Kidney (tissue), 22 donors: ENCODE measurements around the gene HNF1B. TPM values are rescaled to one million over a fixed set of nuclear protein-coding genes. Genes with fewer than 3 reads are reported as not detected.
A peak's percentile ranks its signal among the peaks of the same experiment; 100 is the strongest.

Experiments used
- DNase-seq, 5 donors: peaks; one replicate each; pipeline ENCODE4 v3.0.0-alpha.2; 2013 to 2020
- FAIRE-seq: peaks from 2 replicates; lab custom pipeline; 2012; peaks lifted over from hg19 to GRCh38; lab: Jason Lieb, UNC
- H3K27ac ChIP-seq, 2 donors: one replicate each; pipeline ENCODE4 v1.7.0; 2013; ENCODE audit warnings: low read depth in 2 of 2, low read length in 2 of 2, inconsistent platforms in 1 of 2
- H3K27me3 ChIP-seq: one replicate; pipeline ENCODE4 v1.7.1; 2013; ENCODE audit warnings: low read length, inconsistent platforms; ENCODE audit not compliant: control insufficient read depth, insufficient read depth
- H3K36me3 ChIP-seq, 3 donors: one replicate each; pipeline versions ENCODE4 v1.7.0 to v1.7.1; 2013; ENCODE audit warnings: low read length in 3 of 3, control low read depth in 1 of 3, inconsistent platforms in 1 of 3; ENCODE audit not compliant: insufficient read depth in 3 of 3, control insufficient read depth in 2 of 3
- H3K4me1 ChIP-seq, 3 donors: one replicate each; pipeline versions ENCODE4 v1.7.0 to v1.7.1; 2013; ENCODE audit warnings: low read length in 3 of 3, inconsistent platforms in 1 of 3, low read depth in 1 of 3; ENCODE audit not compliant: control insufficient read depth in 2 of 3, insufficient read depth in 2 of 3
- H3K4me3 ChIP-seq, 3 donors: one replicate each; pipeline versions ENCODE4 v1.7.0 to v1.8.1; 2013; ENCODE audit warnings: low read length in 3 of 3, control low read depth in 1 of 3, inconsistent platforms in 1 of 3
- H3K9ac ChIP-seq, 3 donors: one replicate each; pipeline versions ENCODE4 v1.7.0 to v1.7.1; 2013; ENCODE audit warnings: low read length in 3 of 3, control low read depth in 1 of 3, inconsistent platforms in 1 of 3
- H3K9me3 ChIP-seq, 3 donors: one replicate each; pipeline versions ENCODE4 v1.7.0 to v1.7.1; 2013; ENCODE audit warnings: low read length in 3 of 3, control low read depth in 1 of 3, inconsistent platforms in 1 of 3; ENCODE audit not compliant: control insufficient read depth in 2 of 3, insufficient read depth in 1 of 3
- intact Hi-C: fragments of 100-400 bp; cut with DNase I; formaldehyde crosslinking; loops from one replicate; pipeline ENCODE4 v1.11.1; 2022
- long read RNA-seq, 10 donors: library from polyadenylated mRNA in 1 of 10; unstranded in 1 of 10; transcript quantifications; one replicate each; pipeline ENCODE4 v2.0.0 and lab custom pipeline, GENCODE V29; 2021 to 2026
- polyA plus RNA-seq: library from polyadenylated mRNA; stranded (reverse); fragments of 350-450 nt; fragmentation: Illumina TruSeq; extraction: RNeasy Lipid Tissue Mini Kit (QIAGEN cat#74804); gene quantifications from one replicate; pipeline ENCODE4 v1.2.3, GENCODE V29; 2014; ENCODE audit warnings: low read depth, low replicate concordance; ENCODE audit not compliant: insufficient read depth
- total RNA-seq: library from RNA; stranded (reverse); fragmentation: NEBNext Ultra II Directional; extraction: Animal tissue kit (Norgen Biotek cat#: 25700); gene quantifications from one replicate; pipeline ENCODE4 v1.2.1, GENCODE V29; 2021
- TF ChIP-seq, protein P1 (sequence below): IDR thresholded peaks from 3 replicates; pipeline ENCODE4 v1.5.1; 2012; ENCODE audit warnings: mild to moderate bottlenecking, moderate library complexity, borderline replicate concordance; ENCODE audit not compliant: insufficient read depth; ENCODE audit errors: extremely low read depth
- donor health status: control.
- donor health status: control.
- donor health status: control.
- donor health status: control.
- donor health status: control.
- donor health status: DM: yes; HTN: yes; CAD: no.
- donor health status: Normal renal cell carcinoma (clear cell type).

Gene HNF1B, protein sequence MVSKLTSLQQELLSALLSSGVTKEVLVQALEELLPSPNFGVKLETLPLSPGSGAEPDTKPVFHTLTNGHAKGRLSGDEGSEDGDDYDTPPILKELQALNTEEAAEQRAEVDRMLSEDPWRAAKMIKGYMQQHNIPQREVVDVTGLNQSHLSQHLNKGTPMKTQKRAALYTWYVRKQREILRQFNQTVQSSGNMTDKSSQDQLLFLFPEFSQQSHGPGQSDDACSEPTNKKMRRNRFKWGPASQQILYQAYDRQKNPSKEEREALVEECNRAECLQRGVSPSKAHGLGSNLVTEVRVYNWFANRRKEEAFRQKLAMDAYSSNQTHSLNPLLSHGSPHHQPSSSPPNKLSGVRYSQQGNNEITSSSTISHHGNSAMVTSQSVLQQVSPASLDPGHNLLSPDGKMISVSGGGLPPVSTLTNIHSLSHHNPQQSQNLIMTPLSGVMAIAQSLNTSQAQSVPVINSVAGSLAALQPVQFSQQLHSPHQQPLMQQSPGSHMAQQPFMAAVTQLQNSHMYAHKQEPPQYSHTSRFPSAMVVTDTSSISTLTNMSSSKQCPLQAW
- 185 TPM for total RNA-seq
- 84.1 TPM for polyA plus RNA-seq
- long read RNA-seq, donor 1, partial matches to known transcripts: 57 of 59 reads
- long read RNA-seq, donor 1, other reads (novel, unspliced or antisense): 0 of 59 reads
- long read RNA-seq, donor 2, partial matches to known transcripts: 26 of 33 reads
- long read RNA-seq, donor 2, other reads (novel, unspliced or antisense): 0 of 33 reads
- long read RNA-seq, donor 3, partial matches to known transcripts: 21 of 25 reads
- long read RNA-seq, donor 3, other reads (novel, unspliced or antisense): 0 of 25 reads
- long read RNA-seq, donor 4, partial matches to known transcripts: 0 of 5 reads
- long read RNA-seq, donor 4, other reads (novel, unspliced or antisense): 0 of 5 reads
- long read RNA-seq, donor 5: 0 reads
- long read RNA-seq, donor 6: 0 reads
- long read RNA-seq, donor 7, transcript HNF1B-204 (9 exons, 2,977 nt): major isoform, 27 of 142 reads
- long read RNA-seq, donor 7, transcript HNF1B-207 (9 exons, 1,971 nt): minor isoform, 10 of 142 reads
- long read RNA-seq, donor 7, partial matches to known transcripts: 42 of 142 reads
- long read RNA-seq, donor 7, other reads (novel, unspliced or antisense): 63 of 142 reads
- long read RNA-seq, donor 8, partial matches to known transcripts: 91 of 93 reads
- long read RNA-seq, donor 8, other reads (novel, unspliced or antisense): 0 of 93 reads
- long read RNA-seq, donor 9, partial matches to known transcripts: 20 of 22 reads
- long read RNA-seq, donor 9, other reads (novel, unspliced or antisense): 0 of 22 reads
- long read RNA-seq, donor 10, partial matches to known transcripts: 63 of 67 reads
- long read RNA-seq, donor 10, other reads (novel, unspliced or antisense): 0 of 67 reads

DNA sequence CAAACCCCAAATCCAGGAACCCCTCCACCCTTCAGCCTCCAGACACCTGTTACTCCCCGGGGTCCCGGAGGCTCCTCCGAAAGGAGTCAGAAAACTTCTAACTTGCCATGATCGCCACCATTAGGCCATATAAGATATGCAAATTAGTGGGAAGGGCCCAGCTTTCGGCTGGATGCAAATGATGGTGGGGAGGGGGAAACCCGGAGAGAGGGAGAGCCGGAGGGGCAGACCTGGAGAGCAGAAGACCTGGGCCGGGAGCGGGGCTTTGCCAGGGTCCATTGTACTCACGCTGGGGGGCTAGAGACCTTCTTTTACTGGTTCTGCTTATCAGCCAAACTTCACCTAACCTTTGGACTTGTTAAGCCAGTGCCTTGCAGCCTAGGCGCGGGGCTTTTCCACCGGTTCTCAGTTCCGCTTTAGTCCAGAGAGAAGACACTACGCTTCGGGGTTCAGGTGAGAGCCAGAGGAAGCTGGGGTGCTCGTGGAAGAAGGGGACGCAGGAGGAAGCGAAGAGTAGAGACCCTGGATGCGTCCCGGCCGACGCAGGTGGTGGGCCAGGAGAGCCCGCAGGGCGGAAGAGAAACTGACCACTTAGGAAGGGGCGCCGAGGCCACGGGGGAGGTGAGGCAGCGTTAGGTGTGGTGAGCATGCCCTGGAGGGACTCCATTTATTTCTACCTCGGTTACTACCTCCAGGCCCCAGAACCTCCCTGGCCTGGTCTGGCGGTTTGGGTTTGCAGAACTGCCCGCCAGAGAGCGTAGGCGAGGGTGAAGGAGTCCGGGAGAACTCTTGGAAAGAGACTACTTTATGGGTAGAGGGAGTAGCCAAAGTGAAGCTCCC is at the start of gene HNF1B:
Gene HNF1B, minus strand, starts transcription at position 99 of the 840 bp plus-strand sequence. CDS start 175 bp downstream, outside the sequence.
- TF ChIP-seq, protein P1, sequence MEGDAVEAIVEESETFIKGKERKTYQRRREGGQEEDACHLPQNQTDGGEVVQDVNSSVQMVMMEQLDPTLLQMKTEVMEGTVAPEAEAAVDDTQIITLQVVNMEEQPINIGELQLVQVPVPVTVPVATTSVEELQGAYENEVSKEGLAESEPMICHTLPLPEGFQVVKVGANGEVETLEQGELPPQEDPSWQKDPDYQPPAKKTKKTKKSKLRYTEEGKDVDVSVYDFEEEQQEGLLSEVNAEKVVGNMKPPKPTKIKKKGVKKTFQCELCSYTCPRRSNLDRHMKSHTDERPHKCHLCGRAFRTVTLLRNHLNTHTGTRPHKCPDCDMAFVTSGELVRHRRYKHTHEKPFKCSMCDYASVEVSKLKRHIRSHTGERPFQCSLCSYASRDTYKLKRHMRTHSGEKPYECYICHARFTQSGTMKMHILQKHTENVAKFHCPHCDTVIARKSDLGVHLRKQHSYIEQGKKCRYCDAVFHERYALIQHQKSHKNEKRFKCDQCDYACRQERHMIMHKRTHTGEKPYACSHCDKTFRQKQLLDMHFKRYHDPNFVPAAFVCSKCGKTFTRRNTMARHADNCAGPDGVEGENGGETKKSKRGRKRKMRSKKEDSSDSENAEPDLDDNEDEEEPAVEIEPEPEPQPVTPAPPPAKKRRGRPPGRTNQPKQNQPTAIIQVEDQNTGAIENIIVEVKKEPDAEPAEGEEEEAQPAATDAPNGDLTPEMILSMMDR: no peak
- H3K27me3 ChIP-seq: peaks cover 13% of the 10 kb centered on the region
- intact Hi-C loops: no loop called here
- H3K9ac ChIP-seq: peak within 1 kb of the TSS; percentile 54 to 94 (median 85)
- DNase-seq (peak; percentile 86 to 92 (median 88)), FAIRE-seq (no peak)
- H3K27ac ChIP-seq: peak within 1 kb of the TSS; percentile 96
- peaks cover 0 to 8% (median 3%) of the 10 kb centered on the region in 3 donors for H3K4me1 ChIP-seq
- peak within 1 kb of the TSS; percentile 73 to 89 (median 84) for H3K4me3 ChIP-seq
- no peaks in the 10 kb centered on the region for H3K9me3 ChIP-seq
- H3K36me3 ChIP-seq: no peaks in the 10 kb centered on the region

DNA sequence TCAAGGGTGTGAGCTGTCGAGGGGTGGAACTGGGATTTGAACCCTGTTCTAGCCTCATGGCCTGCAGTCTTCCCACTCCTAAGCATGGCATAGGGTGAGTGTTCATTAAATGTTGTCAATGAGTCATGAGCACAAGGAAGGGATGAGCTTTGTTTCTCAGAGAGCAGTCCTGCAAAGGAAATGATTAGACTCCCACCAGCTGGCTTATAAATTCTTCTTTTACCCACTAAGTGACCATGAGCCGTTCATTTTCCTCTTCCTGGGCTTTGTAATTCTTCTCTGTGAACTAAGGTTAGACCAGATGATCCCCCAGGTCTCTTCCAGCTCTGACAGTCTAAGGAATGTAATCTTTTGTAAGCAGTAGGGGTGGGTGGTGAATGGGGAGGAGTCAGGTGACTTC is 47.9 kb upstream of the HNF1B start:
- H3K27me3 ChIP-seq: no peaks in the 10 kb centered on the region
- H3K36me3 ChIP-seq: no peaks in the 10 kb centered on the region
- H3K4me1 ChIP-seq: peaks cover 2 to 28% (median 27%) of the 10 kb centered on the region in 3 donors
- H3K27ac ChIP-seq: no peak overlapping the region
- intact Hi-C loops: no loop called here
- no peaks in the 10 kb centered on the region for H3K9me3 ChIP-seq
- no peak overlapping the region for H3K4me3 ChIP-seq
- FAIRE-seq (no peak), DNase-seq (no peak)
- TF ChIP-seq, protein P1: no peak
- H3K9ac ChIP-seq: no peak overlapping the region
